ENCODE measurements around the gene PIN4.
"Not testable (repeated sequence)": the region's sequence is repeated elsewhere in the genome, so short reads cannot be mapped to it uniquely, and the experiment has no call there.

- not testable (repeated sequence) for TF ChIP-seq CTCF (IDR thresholded peaks at IDR 0.05; ENCODE audit: insufficient read depth, low read depth, low read length); EZH2 (IDR thresholded peaks at IDR 0.05; ENCODE audit: insufficient read depth, low read length)
Observed at GRCh38 chrX:72176289-72176688, 5.3 kb upstream of the PIN4 start.
